Keratinocyte (primary cell): ENCODE data around the gene GJC1. TPM values are rescaled to one million over a fixed set of nuclear protein-coding genes. Genes with fewer than 3 reads are reported as not detected.
"Not testable (repeated sequence)": the region's sequence is repeated elsewhere in the genome, so short reads cannot be mapped to it uniquely, and the experiment has no call there.

ENCODE experiments used
- DNase-seq: peaks from one replicate; pipeline ENCODE4 v3.0.0-alpha.2; 2011; ENCODE audit warnings: low read depth, missing footprints, low spot score
- FAIRE-seq: peaks from 2 replicates; lab custom pipeline; 2011; peaks lifted over from hg19 to GRCh38; lab: Jason Lieb, UNC
- H2AFZ ChIP-seq: 2 replicates; pipeline ENCODE4 v1.6.0; 2012; ENCODE audit warnings: low read length, control low read depth, inconsistent platforms; ENCODE audit not compliant: control insufficient read depth
- H3K27ac ChIP-seq: 2 replicates; pipeline ENCODE4 v1.5.1; 2011; ENCODE audit warnings: low read length; ENCODE audit not compliant: control insufficient read depth, insufficient read depth
- H3K27me3 ChIP-seq: 3 replicates; pipeline ENCODE4 v1.6.0; 2011; ENCODE audit warnings: low read length; ENCODE audit not compliant: control insufficient read depth, insufficient read depth; ENCODE audit errors: extremely low read depth
- H3K36me3 ChIP-seq, 2 experiments: 2 replicates in 1 of 2; 3 replicates in 1 of 2; pipeline ENCODE4 v1.5.1; 2011; ENCODE audit warnings: low read length in 2 of 2, mild to moderate bottlenecking in 1 of 2; ENCODE audit not compliant: control insufficient read depth in 2 of 2, insufficient read depth in 2 of 2; ENCODE audit errors: extremely low read depth in 1 of 2
- H3K4me1 ChIP-seq: 3 replicates; pipeline ENCODE4 v1.5.1; 2011; ENCODE audit warnings: low read length; ENCODE audit not compliant: control insufficient read depth, insufficient read depth; ENCODE audit errors: extremely low read depth
- H3K4me2 ChIP-seq: 3 replicates; pipeline ENCODE4 v1.6.0; 2011; ENCODE audit warnings: low read depth, low read length; ENCODE audit not compliant: control insufficient read depth, insufficient read depth; ENCODE audit errors: extremely low read depth
- H3K4me3 ChIP-seq, 3 experiments: fragments of 200-600 bp in 1 of 3; sonication (generic) in 1 of 3; 2 replicates in 2 of 3; 3 replicates in 1 of 3; pipeline ENCODE4 v1.5.1; 2011 to 2016; ENCODE audit warnings: low read length in 3 of 3, mild to moderate bottlenecking in 3 of 3, control low read depth in 2 of 3, inconsistent platforms in 1 of 3, low read depth in 1 of 3, mixed read lengths in 1 of 3, mixed run types in 1 of 3, moderate library complexity in 1 of 3; ENCODE audit not compliant: control insufficient read depth in 2 of 3, insufficient read depth in 2 of 3; ENCODE audit errors: extremely low read depth in 1 of 3
- H3K79me2 ChIP-seq: 2 replicates; pipeline ENCODE4 v1.6.0; 2012; ENCODE audit warnings: low read length; ENCODE audit not compliant: control insufficient read depth, insufficient read depth
- H3K9ac ChIP-seq: 3 replicates; pipeline ENCODE4 v1.6.0; 2011; ENCODE audit warnings: low read length; ENCODE audit not compliant: control insufficient read depth, insufficient read depth; ENCODE audit errors: extremely low read depth
- H3K9me1 ChIP-seq: 3 replicates; pipeline ENCODE4 v1.6.0; 2011; ENCODE audit warnings: low read length; ENCODE audit not compliant: control insufficient read depth, insufficient read depth; ENCODE audit errors: extremely low read depth
- H3K9me3 ChIP-seq: 2 replicates; pipeline ENCODE4 v1.5.1; 2012; ENCODE audit warnings: low read depth, low read length; ENCODE audit not compliant: control insufficient read depth
- H4K20me1 ChIP-seq: 3 replicates; pipeline ENCODE4 v1.6.0; 2011; ENCODE audit warnings: low read length; ENCODE audit not compliant: control insufficient read depth, insufficient read depth; ENCODE audit errors: extremely low read depth
- CTCF ChIP-seq, 3 experiments: IDR thresholded peaks in 1 of 3; conservative IDR thresholded peaks in 1 of 3; optimal IDR thresholded peaks in 1 of 3; 2 replicates in 2 of 3; 3 replicates in 1 of 3; pipeline versions ENCODE3 to v1.5.1; 2011; ENCODE audit warnings: low read length in 3 of 3, mild to moderate bottlenecking in 3 of 3, moderate library complexity in 2 of 3, control low read depth in 1 of 3, inconsistent platforms in 1 of 3; ENCODE audit not compliant: insufficient read depth in 2 of 3; ENCODE audit errors: extremely low read depth in 1 of 3
- EZH2 ChIP-seq: IDR thresholded peaks from one replicate; pipeline ENCODE4 v1.6.1; 2012; ENCODE audit warnings: inconsistent platforms, mild to moderate bottlenecking, low read length, moderate library complexity
- dilution Hi-C: fragments of 300-500 bp; cut with MboI; formaldehyde crosslinking; loops from one replicate; pipeline ENCODE4 v1.7.0; 2020; ENCODE audit warnings: low sequenced_read_pairs; ENCODE audit not compliant: extremely low pct_ligation_motif_present
- polyA plus RNA-seq, 5 experiments: library from polyadenylated mRNA; depleted of rRNA in 3 of 5; stranded (reverse) in 3 of 5; stranded (forward) in 1 of 5; unstranded in 1 of 5; fragments of >200 nt; gene quantifications; 1 replicate in 1 of 5; 2 replicates in 3 of 5; 3 replicates in 1 of 5; pipeline versions ENCODE4 v1.2.1 to v1.2.3, GENCODE V29; 2011 to 2012; ENCODE audit warnings: missing spikeins in 2 of 5, low read depth in 1 of 5, low replicate concordance in 1 of 5

The GJC1 gene
- polyA plus RNA-seq, 1 donor (not counting 4 experiments of a cell fraction or from before 2014, with no cell fraction given): 11.1 TPM

DNA sequence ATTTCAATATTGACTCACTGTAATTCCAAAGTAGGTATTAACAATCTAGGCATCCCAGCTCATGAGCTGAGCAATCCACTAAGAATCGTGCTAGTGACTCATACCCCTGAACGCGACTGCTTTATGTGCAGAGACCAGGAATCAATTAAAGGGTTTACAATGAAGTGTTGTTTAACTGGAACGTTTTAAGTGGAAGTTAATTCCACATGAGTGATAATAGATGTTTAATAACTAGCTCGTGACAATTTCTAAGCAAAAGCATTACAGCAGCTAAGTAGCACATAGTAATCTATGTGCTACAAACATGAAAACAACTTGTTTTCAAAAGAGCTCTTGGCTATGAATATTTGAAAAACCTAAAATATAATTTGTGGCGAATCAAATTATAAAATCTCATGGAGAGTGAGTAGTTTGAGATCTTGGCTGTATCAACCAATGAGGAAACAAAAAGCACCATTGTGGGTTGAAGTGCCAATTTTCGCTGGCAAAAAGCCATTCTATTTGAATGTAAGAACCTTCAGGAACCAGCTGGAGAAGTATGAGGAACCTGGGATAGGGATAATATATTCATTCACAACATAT lies 9.4 kb downstream of the GJC1 start:
- DNase-seq (peak; percentile 75), FAIRE-seq (peak; percentile 91)
- Histone ChIP-seq H3K4me2 (peak overlapping the region; percentile 85), H3K79me2 (peaks cover 68% of the 10 kb centered on the region), H4K20me1 (no peaks in the 10 kb centered on the region), H3K36me3 (peaks cover 0 to 2% of the 10 kb centered on the region in 2 experiments), H3K27me3 (no peaks in the 10 kb centered on the region), H3K9me3 (no peaks in the 10 kb centered on the region), H3K4me1 (peaks cover 33% of the 10 kb centered on the region), H3K9me1 (no peaks in the 10 kb centered on the region), H3K9ac (peak overlapping the region; percentile 34), H3K27ac (peak overlapping the region; percentile 77), H2AFZ (peak overlapping the region; percentile 30), H3K4me3 (peak overlapping the region in 2 of 3 experiments; percentile 37 to 39)
- dilution Hi-C loops: no loop called here
- no peak for TF ChIP-seq EZH2

- H3K36me3 ChIP-seq, DNase-seq, dilution Hi-C loops, H3K27ac ChIP-seq, H3K4me3 ChIP-seq, H2AFZ ChIP-seq, H3K27me3 ChIP-seq, H4K20me1 ChIP-seq, H3K9me3 ChIP-seq, H3K4me2 ChIP-seq, H3K9ac ChIP-seq, H3K9me1 ChIP-seq, FAIRE-seq: not testable (repeated sequence)
- H3K4me1 ChIP-seq: peaks cover 42% of the 10 kb centered on the region
- peaks cover 56% of the 10 kb centered on the region for H3K79me2 ChIP-seq
Measured at GRCh38 chr17:44818508-44818907, 11.6 kb downstream of the GJC1 start.

DNA sequence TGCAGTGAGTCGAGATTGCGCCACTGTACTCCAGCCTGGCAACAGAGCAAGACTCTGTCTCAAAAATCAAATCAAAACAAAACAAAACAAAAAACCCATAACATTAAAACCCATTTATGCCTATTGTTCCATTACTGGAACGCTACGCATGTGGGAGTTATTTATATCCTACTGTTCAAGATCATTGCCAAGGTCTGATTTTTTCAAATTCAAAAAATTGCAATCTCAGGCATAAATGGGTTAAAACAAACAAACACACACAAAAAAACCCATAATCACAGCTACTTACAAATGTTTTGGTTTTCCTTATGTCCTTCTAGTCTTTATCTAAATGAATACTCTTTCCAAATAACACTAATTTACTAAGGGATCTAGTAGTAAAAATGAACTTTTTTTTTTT lies 17.8 kb downstream of the GJC1 start:
- H3K4me2 ChIP-seq: no peak overlapping the region
- dilution Hi-C loops: no loop called here
- no peak for FAIRE-seq

More for the DNA sequence above, 17.8 kb downstream of the GJC1 start:
- H3K27me3 ChIP-seq: no peaks in the 10 kb centered on the region
- no peaks in the 10 kb centered on the region for H3K9me1 ChIP-seq
- peaks cover 50% of the 10 kb centered on the region for H3K79me2 ChIP-seq
- H2AFZ ChIP-seq: no peak overlapping the region
- H3K36me3 ChIP-seq: no peaks in the 10 kb centered on the region
- no peak overlapping the region for H3K27ac ChIP-seq
- peaks cover 9% of the 10 kb centered on the region for H3K4me1 ChIP-seq
- peaks cover 3% of the 10 kb centered on the region for H4K20me1 ChIP-seq
- no peak overlapping the region for H3K4me3 ChIP-seq
- no peak for DNase-seq
- no peak overlapping the region for H3K9ac ChIP-seq
- no peaks in the 10 kb centered on the region for H3K9me3 ChIP-seq
- TF ChIP-seq CTCF (optimal IDR thresholded peaks at IDR 0.05 in 1 of 3, IDR thresholded peaks at IDR 0.05 in 1 of 3, conservative IDR thresholded peaks at IDR 0.05 in 1 of 3; ENCODE audit: extremely low read depth in 1 of 3, insufficient read depth in 2 of 3, low read length in 3 of 3): no peak
- no peak for TF ChIP-seq EZH2
